ENCODE measurements around the gene AMN1. TPM values are rescaled to one million over a fixed set of nuclear protein-coding genes. Genes with fewer than 3 reads are reported as not detected.

The AMN1 gene
- 5.6 and 7.6 TPM in 2 replicates for total RNA-seq

GRCh38 chr12:31728917-31729640 is at the start of gene AMN1:
AMN1 (minus strand) TSS chr12:31729021; CDS start chr12:31729008, 13 bp downstream.

DNA sequence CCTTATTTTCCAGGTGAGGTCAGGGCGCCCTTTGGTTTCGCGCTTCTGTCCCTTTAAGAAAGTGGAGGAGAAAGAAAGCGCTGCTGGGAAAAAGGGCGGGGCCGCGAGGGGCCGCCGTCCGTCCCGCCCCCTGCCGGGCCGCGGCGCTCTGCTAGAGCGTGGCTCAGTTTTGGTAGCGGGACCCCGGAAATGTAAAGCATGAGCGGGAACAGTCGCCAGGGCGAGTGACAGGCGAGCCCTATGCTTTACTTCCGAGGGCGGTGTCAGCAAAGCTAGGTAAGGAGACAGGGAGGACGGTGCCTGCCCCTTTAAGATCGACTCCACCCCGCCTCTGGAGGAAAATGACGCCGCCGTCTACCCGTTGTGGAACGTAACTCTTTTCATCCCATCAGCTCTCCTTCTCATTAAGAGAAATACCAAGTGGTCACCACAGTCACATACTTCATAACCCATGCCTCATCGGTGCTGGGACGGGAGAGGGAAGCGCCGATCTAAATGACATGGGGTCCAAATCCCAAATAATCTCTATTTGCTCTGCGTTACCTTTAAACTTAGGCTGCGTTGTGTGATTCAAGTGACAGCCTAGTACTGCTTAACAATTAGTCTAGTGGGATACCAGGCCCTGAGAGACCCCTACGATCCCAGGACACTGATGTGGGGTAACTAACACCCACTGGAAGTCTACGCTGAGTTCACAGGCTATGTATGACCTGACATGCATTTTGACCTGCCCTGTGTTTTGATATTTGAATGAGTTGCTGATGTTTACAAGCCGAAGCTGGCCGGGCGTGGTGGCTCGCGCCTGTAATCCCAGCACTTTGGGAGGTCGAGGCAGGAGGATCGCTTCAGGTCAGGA is 69.5 kb downstream of the AMN1 start, which contains the start of gene ETFBKMT:
Gene ETFBKMT, plus strand, starts transcription at position 602 of the 856 bp plus-strand sequence. CDS start 2,266 bp downstream, outside the sequence.

Other genes starting within 250 kb of the AMN1 start
- 6.4 and 7.6 TPM in 2 replicates for gene DENND5B, start 137.9 kb downstream of the AMN1 start, total RNA-seq
- 2.6 and 4.1 TPM in 2 replicates for gene ETFBKMT, start 69.3 kb downstream of the AMN1 start, total RNA-seq
- gene RESF1, start 230.4 kb upstream of the AMN1 start, total RNA-seq = 50.8 and 69.9 TPM in 2 replicates